ENCODE data around the gene GPR146. TPM values are rescaled to one million over a fixed set of nuclear protein-coding genes. Genes with fewer than 3 reads are reported as not detected.

GPR146 gene
- total RNA-seq, 1 experiment from 2014 or later, result 2.9 TPM

GRCh38 chr7:1099637-1100036 lies 55.3 kb downstream of the GPR146 start:
- CTCF ChIA-PET, result no interaction called here
- TF ChIP-seq REST (IDR thresholded peaks at IDR 0.05; ENCODE audit: insufficient read depth in 1 of 2, low read depth in 2 of 2, low read length in 1 of 2), result no peak
- TF ChIP-seq POLR2AphosphoS5 (IDR thresholded peaks at IDR 0.05; ENCODE audit: low read depth, low read length), result no peak
- H3K9me3 ChIP-seq (ENCODE audit: control insufficient read depth, insufficient read depth, low read depth, low read length), result no peaks in the 10 kb centered on the region
- ATAC-seq (no peak), DNase-seq (ENCODE audit: low read depth, low spot score) (no peak)
- H3K4me3 ChIP-seq (ENCODE audit: low read depth in 2 of 2, low read length in 2 of 2), result no peak overlapping the region
- H3K4me1 ChIP-seq (ENCODE audit: control insufficient read depth, insufficient read depth, low read length), result peaks cover 4% of the 10 kb centered on the region; the same call in 1 of the 2 replicates
- POLR2A ChIA-PET, result no interaction called here
- no peaks in the 10 kb centered on the region for H3K27me3 ChIP-seq (ENCODE audit: control insufficient read depth, insufficient read depth, low read length)
- H3K27ac ChIP-seq (ENCODE audit: low read length), result no peak overlapping the region
- no peaks in the 10 kb centered on the region for H3K36me3 ChIP-seq (ENCODE audit: control insufficient read depth, insufficient read depth, low read length)
- BruUV-seq (replicated peaks), result no TSS peak
- in situ Hi-C loops (cut with HindIII; ENCODE audit: low pct_unique_long_range_greater_than_20kb, low sequenced_read_pairs) (no loop called here), intact Hi-C loops (cut with micrococcal nuclease; ENCODE audit: unreplicated experiment) (no loop called here)

- ChIA-PET POLR2A (no interaction called here), CTCF (no interaction called here)
- BruUV-seq (replicated peaks), result no TSS peak
- H3K4me3 ChIP-seq (ENCODE audit: low read depth in 2 of 2, low read length in 2 of 2), result no peak overlapping the region
- intact Hi-C loops (cut with micrococcal nuclease; ENCODE audit: unreplicated experiment) (no loop called here), in situ Hi-C loops (cut with HindIII; ENCODE audit: low pct_unique_long_range_greater_than_20kb, low sequenced_read_pairs) (no loop called here)
- TF ChIP-seq REST (IDR thresholded peaks at IDR 0.05; ENCODE audit: insufficient read depth in 1 of 2, low read depth in 2 of 2, low read length in 1 of 2) (no peak), SIN3A (IDR thresholded peaks at IDR 0.05; ENCODE audit: borderline replicate concordance, insufficient read depth, low read depth, low read length) (no peak), TCF7L2 (IDR thresholded peaks at IDR 0.05; ENCODE audit: low read depth, low read length) (no peak), POLR2AphosphoS5 (IDR thresholded peaks at IDR 0.05; ENCODE audit: low read depth, low read length) (no peak), CTCF (IDR thresholded peaks at IDR 0.05) (no peak)
- ATAC-seq, result no peak
- peaks cover 4% of the 10 kb centered on the region; the same call in 1 of the 2 replicates for H3K4me1 ChIP-seq (ENCODE audit: control insufficient read depth, insufficient read depth, low read length)
- H3K9me3 ChIP-seq (ENCODE audit: control insufficient read depth, insufficient read depth, low read depth, low read length), result no peaks in the 10 kb centered on the region
- no peaks in the 10 kb centered on the region for H3K27me3 ChIP-seq (ENCODE audit: control insufficient read depth, insufficient read depth, low read length)
- no peak overlapping the region for H3K27ac ChIP-seq (ENCODE audit: low read length)
- no peaks in the 10 kb centered on the region for H3K36me3 ChIP-seq (ENCODE audit: control insufficient read depth, insufficient read depth, low read length)
- no peak for DNase-seq (ENCODE audit: low read depth, low spot score)
These were observed 56.0 kb downstream of the GPR146 start for GRCh38 chr7:1100386-1100785.

Data from Panc1 (cell line).